WTC11 (cell line): ENCODE data around the gene GBA2. TPM values are rescaled to one million over a fixed set of nuclear protein-coding genes. Genes with fewer than 3 reads are reported as not detected.

ENCODE experiments used
- ATAC-seq: fragments of 200-7000 bp; cut with Tn5 transposase; 2 replicates; pipeline ENCODE4 v1.10.0; 2021; ENCODE audit warnings: mild to moderate bottlenecking, moderate library complexity
- CTCF ChIA-PET: fragments of 300-600 bp; sonication (Branson Sonifier 250); formaldehyde crosslinking; loops from one replicate; lab custom pipeline; 2021; ENCODE audit warnings: antibody characterized with exemption; lab: Charles Lee
- POLR2A ChIA-PET: fragments of 350-600 bp; sonication (Branson Sonifier 250); formaldehyde crosslinking; loops from one replicate; lab custom pipeline; 2021; ENCODE audit warnings: antibody characterized with exemption; lab: Charles Lee
- DNase-seq: peaks from one replicate; pipeline ENCODE4 v3.0.0; 2021; ENCODE audit warnings: low spot score
- H3K27ac Mint-ChIP-seq: 2 replicates; pipeline ENCODE4 v1.8.0; 2021; ENCODE audit warnings: mixed read lengths
- H3K27me3 Mint-ChIP-seq: 2 replicates; pipeline ENCODE4 v1.8.0; 2021; ENCODE audit warnings: low read depth, mild to moderate bottlenecking, moderate library complexity, mixed read lengths
- H3K36me3 Mint-ChIP-seq: 2 replicates; pipeline ENCODE4 v1.8.0; 2021; ENCODE audit warnings: mixed read lengths
- H3K4me1 Mint-ChIP-seq: 2 replicates; pipeline ENCODE4 v1.8.0; 2022; ENCODE audit warnings: mixed read lengths
- H3K4me3 Mint-ChIP-seq: 2 replicates; pipeline ENCODE4 v1.8.0; 2021; ENCODE audit warnings: mild to moderate bottlenecking, moderate library complexity, mixed read lengths
- H3K9me3 Mint-ChIP-seq: 2 replicates; pipeline ENCODE4 v1.8.0; 2021; ENCODE audit warnings: mixed read lengths
- GRHL2 ChIP-seq: fragments of 250-450 bp; sonication (Bioruptor Pico); IDR thresholded peaks from 2 replicates; pipeline ENCODE4 v1.8.0; 2022; ENCODE audit warnings: mild to moderate bottlenecking, moderate library complexity; ENCODE audit not compliant: insufficient replicate concordance, severe bottlenecking
- HMGXB4 ChIP-seq: sonication (generic); formaldehyde crosslinking; IDR thresholded peaks from 2 replicates; pipeline ENCODE4 v1.8.1; 2023; ENCODE audit warnings: mild to moderate bottlenecking, moderate library complexity, missing genetic modification reagents
- NFE2L1 ChIP-seq: sonication (generic); formaldehyde crosslinking; IDR thresholded peaks from 2 replicates; pipeline ENCODE4 v1.8.1; 2023; ENCODE audit warnings: missing genetic modification reagents
- NR1H2 ChIP-seq: sonication (generic); formaldehyde crosslinking; IDR thresholded peaks from 2 replicates; pipeline ENCODE4 v1.9.0; 2021; ENCODE audit warnings: mild to moderate bottlenecking, moderate library complexity, missing genetic modification reagents
- RORB ChIP-seq: fragments of 250-450 bp; sonication (Bioruptor Pico); IDR thresholded peaks from 2 replicates; pipeline ENCODE4 v1.9.0; 2021; ENCODE audit warnings: mild to moderate bottlenecking
- TEAD4 ChIP-seq: sonication (generic); formaldehyde crosslinking; IDR thresholded peaks from 2 replicates; pipeline ENCODE4 v1.8.0; 2022; ENCODE audit warnings: mild to moderate bottlenecking, missing genetic modification reagents
- USF2 ChIP-seq: sonication (generic); formaldehyde crosslinking; IDR thresholded peaks from 2 replicates; pipeline ENCODE4 v1.8.1; 2023; ENCODE audit warnings: mild to moderate bottlenecking, missing genetic modification reagents, moderate library complexity
- ZNF121 ChIP-seq: sonication (generic); formaldehyde crosslinking; IDR thresholded peaks from 2 replicates; pipeline ENCODE4 v1.8.0; 2023; ENCODE audit warnings: missing genetic modification reagents
- ZNF317 ChIP-seq: sonication (generic); formaldehyde crosslinking; IDR thresholded peaks from 2 replicates; pipeline ENCODE4 v1.8.1; 2023; ENCODE audit warnings: low read depth, mild to moderate bottlenecking, moderate library complexity, missing genetic modification reagents, borderline replicate concordance
- ZNF512 ChIP-seq: sonication (generic); formaldehyde crosslinking; IDR thresholded peaks from 2 replicates; pipeline ENCODE4 v1.8.1; 2022; ENCODE audit warnings: missing genetic modification reagents, borderline replicate concordance
- total RNA-seq: library from RNA; stranded (reverse); gene quantifications from 3 replicates; pipeline ENCODE4 v1.2.3, GENCODE V29; 2021
- TF ChIP-seq, protein P1 (sequence below): fragments of 200-600 bp; IDR thresholded peaks from 2 replicates; pipeline ENCODE4 v1.8.0; 2022; ENCODE audit warnings: antibody characterized with exemption
- TF ChIP-seq, protein P2 (sequence below): sonication (generic); formaldehyde crosslinking; IDR thresholded peaks from 2 replicates; pipeline ENCODE4 v1.8.1; 2022; ENCODE audit warnings: mild to moderate bottlenecking, moderate library complexity, missing genetic modification reagents
- TF ChIP-seq, protein P3 (sequence below): sonication (generic); formaldehyde crosslinking; IDR thresholded peaks from 2 replicates; pipeline ENCODE4 v1.8.1; 2023; ENCODE audit warnings: mild to moderate bottlenecking, missing genetic modification reagents, moderate library complexity
- TF ChIP-seq, protein P4 (sequence below): fragments of 250-450 bp; sonication (Bioruptor Pico); conservative IDR thresholded peaks from 2 replicates; pipeline ENCODE4 v1.9.0; 2021; ENCODE audit warnings: mild to moderate bottlenecking
- TF ChIP-seq, protein P5 (sequence below): sonication (generic); formaldehyde crosslinking; IDR thresholded peaks from 2 replicates; pipeline ENCODE4 v1.8.0; 2022; ENCODE audit warnings: mild to moderate bottlenecking, missing genetic modification reagents

The GBA2 gene
- total RNA-seq, 1 experiment from 2014 or later, result 104 TPM

DNA sequence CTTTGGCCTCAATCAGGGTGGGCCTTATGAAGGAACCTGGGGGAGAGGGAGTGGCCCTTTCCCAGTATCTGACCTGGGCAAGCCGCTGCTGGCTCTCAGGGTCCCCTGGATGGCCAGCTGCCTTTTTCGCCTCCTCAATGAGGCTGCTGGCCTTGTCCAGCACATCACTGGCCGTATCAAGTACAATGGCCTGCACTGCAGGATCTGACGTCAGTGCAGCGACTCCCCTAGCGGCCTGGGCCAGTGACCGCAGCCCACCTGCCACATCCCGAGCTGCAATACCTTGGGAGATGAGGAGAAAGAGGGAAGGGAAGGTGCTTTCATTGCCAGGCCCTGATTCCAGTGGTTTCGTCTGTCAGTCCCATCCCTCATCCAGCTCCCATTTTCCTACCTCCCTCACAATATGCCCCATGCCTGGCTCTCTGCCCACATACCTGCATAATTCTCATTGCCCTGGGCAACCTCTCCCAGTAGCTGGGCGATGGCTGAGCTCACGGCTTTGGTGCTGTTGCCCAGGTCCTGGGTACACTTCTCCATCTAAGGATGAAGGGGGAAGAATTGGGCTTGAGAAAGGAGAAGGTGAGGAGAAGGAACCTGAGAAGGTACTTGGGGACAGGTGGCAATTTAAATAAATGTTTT, 36.1 kb downstream of the GBA2 start:
- Mint-ChIP-seq H3K27ac (0 out of 2 replicates have a peak overlapping the region, but pooled peaks have one; percentile 32), H3K4me3 (no peak overlapping the region), H3K9me3 (no peaks in the 10 kb centered on the region), H3K27me3 (no peaks in the 10 kb centered on the region), H3K36me3 (peaks cover 83% of the 10 kb centered on the region), H3K4me1 (no peaks in the 10 kb centered on the region)
- POLR2A ChIA-PET, result interaction anchor here (0.6 kb wide), 1 partner anchor 23 kb away, joined by 3 read pairs; no protein-coding TSS in a partner anchor
- DNase-seq, result peak; percentile 35
- TF ChIP-seq HMGXB4, result no peak
- TF ChIP-seq, protein P1, sequence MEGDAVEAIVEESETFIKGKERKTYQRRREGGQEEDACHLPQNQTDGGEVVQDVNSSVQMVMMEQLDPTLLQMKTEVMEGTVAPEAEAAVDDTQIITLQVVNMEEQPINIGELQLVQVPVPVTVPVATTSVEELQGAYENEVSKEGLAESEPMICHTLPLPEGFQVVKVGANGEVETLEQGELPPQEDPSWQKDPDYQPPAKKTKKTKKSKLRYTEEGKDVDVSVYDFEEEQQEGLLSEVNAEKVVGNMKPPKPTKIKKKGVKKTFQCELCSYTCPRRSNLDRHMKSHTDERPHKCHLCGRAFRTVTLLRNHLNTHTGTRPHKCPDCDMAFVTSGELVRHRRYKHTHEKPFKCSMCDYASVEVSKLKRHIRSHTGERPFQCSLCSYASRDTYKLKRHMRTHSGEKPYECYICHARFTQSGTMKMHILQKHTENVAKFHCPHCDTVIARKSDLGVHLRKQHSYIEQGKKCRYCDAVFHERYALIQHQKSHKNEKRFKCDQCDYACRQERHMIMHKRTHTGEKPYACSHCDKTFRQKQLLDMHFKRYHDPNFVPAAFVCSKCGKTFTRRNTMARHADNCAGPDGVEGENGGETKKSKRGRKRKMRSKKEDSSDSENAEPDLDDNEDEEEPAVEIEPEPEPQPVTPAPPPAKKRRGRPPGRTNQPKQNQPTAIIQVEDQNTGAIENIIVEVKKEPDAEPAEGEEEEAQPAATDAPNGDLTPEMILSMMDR, result 0 out of 2 replicates have a peak, but pooled peaks have one; percentile 20
- ATAC-seq, result no peak
- CTCF ChIA-PET, result interaction anchor here (0.7 to 4.1 kb wide), 14 partner anchors 13 to 102 kb away, joined by 3 to 29 read pairs (median 4); partner anchors contain the start of genes ARHGEF39, CREB3 and TLN1

GRCh38 chr9:35711501-35712428, 37.3 kb downstream of the GBA2 start:
- Mint-ChIP-seq H3K27me3 (no peaks in the 10 kb centered on the region), H3K4me1 (no peaks in the 10 kb centered on the region), H3K9me3 (no peaks in the 10 kb centered on the region), H3K36me3 (peaks cover 83% of the 10 kb centered on the region), H3K27ac (no peak overlapping the region), H3K4me3 (no peak overlapping the region)
- DNase-seq (no peak), ATAC-seq (no peak)
- POLR2A ChIA-PET, result no interaction called here
- CTCF ChIA-PET, result interaction anchor here (1.1 to 4.1 kb wide), 9 partner anchors 15 to 101 kb away, joined by 3 to 29 read pairs (median 5); partner anchors contain the start of genes CREB3 and TLN1
- TF ChIP-seq ZNF317 (CRISPR knock-in tag), result no peak
- TF ChIP-seq RORB (CRISPR knock-in tag), result no peak
- no peak for TF ChIP-seq NR1H2 (CRISPR knock-in tag)
- no peak for TF ChIP-seq ZNF121 (CRISPR knock-in tag)
- TF ChIP-seq, protein P2, sequence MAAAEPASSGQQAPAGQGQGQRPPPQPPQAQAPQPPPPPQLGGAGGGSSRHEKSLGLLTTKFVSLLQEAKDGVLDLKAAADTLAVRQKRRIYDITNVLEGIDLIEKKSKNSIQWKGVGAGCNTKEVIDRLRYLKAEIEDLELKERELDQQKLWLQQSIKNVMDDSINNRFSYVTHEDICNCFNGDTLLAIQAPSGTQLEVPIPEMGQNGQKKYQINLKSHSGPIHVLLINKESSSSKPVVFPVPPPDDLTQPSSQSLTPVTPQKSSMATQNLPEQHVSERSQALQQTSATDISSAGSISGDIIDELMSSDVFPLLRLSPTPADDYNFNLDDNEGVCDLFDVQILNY (CRISPR knock-in tag), result no peak
- no peak for TF ChIP-seq USF2 (CRISPR knock-in tag)
- no peak for TF ChIP-seq TEAD4
- TF ChIP-seq, protein P3, sequence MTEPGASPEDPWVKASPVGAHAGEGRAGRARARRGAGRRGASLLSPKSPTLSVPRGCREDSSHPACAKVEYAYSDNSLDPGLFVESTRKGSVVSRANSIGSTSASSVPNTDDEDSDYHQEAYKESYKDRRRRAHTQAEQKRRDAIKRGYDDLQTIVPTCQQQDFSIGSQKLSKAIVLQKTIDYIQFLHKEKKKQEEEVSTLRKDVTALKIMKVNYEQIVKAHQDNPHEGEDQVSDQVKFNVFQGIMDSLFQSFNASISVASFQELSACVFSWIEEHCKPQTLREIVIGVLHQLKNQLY, result no peak
- TF ChIP-seq GRHL2 (CRISPR knock-in tag), result no peak
- TF ChIP-seq, protein P4, sequence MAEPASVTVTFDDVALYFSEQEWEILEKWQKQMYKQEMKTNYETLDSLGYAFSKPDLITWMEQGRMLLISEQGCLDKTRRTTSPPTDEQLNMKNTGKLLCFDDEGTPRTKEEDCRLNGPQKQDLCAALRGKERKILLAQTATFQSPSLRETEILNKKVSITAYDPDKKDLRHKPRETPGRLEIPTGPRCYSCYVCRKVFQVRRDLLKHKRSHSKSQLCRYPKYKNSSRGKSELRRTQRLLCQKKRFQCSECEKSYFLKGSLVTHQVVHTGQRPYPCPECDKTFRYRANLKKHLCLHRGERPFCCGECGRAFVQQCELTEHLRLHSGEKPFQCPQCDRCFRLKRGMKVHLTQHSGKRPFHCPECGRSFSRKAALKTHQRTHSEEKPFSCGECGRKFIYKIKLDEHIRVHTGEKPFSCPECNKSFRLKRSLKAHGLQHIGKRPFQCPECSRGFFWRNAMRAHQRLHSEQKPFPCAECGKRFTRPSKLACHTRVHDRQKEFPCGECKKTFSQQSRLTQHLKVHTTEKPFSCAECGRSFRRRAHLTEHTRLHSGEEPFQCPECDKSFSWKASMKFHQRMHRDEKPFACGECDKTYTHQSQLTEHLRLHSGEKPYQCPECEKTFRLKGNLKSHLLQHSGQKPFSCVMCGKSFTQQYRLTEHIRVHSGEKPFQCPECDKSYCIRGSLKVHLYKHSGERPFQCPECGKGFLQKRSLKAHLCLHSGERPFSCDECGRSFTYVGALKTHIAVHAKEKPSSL (CRISPR knock-in tag), result no peak
- no peak for TF ChIP-seq NFE2L1 (CRISPR knock-in tag)
- TF ChIP-seq, protein P5, sequence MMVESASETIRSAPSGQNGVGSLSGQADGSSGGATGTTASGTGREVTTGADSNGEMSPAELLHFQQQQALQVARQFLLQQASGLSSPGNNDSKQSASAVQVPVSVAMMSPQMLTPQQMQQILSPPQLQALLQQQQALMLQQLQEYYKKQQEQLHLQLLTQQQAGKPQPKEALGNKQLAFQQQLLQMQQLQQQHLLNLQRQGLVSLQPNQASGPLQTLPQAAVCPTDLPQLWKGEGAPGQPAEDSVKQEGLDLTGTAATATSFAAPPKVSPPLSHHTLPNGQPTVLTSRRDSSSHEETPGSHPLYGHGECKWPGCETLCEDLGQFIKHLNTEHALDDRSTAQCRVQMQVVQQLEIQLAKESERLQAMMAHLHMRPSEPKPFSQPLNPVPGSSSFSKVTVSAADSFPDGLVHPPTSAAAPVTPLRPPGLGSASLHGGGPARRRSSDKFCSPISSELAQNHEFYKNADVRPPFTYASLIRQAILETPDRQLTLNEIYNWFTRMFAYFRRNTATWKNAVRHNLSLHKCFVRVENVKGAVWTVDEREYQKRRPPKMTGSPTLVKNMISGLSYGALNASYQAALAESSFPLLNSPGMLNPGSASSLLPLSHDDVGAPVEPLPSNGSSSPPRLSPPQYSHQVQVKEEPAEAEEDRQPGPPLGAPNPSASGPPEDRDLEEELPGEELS (CRISPR knock-in tag), result no peak
- no peak for TF ChIP-seq ZNF512 (CRISPR knock-in tag)
